NOMO-1 (cell line): ENCODE results near the gene KRTAP4-7.
A peak's percentile ranks its signal among the peaks of the same experiment; 100 is the strongest.
"Not testable (repeated sequence)": the region's sequence is repeated elsewhere in the genome, so short reads cannot be mapped to it uniquely, and the experiment has no call there.

Source experiments
- DNase-seq, 2 experiments: peaks; one replicate each; lab custom pipeline; 2025; ENCODE audit not compliant: unreplicated experiment in 2 of 2; lab: John Stamatoyannopoulos, UW

The KRTAP4-7 gene

DNA sequence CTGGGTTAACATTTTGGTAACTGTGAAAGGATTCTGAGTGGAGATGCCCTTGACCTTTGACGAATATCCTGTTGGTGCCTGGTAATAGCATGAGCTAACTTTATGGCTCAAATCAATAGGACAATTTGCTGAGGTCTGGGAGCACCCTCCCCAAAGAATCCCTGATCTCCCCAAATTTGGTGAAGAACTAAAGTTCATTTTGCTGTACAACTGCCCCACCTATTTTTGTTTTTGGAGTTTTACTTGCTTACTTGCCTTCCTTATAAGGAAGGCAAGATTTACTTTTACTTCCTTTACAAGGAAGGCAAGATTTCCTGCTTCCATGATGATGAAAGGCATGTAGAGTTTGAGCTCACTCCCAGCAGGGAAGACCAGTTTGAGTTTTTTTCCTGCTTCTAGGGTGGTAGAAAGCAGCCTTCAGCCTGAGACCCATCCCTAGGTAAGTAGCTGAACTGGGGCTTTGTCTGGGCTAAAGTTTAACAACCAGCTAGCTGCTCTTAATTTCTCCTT is 24.0 kb downstream of the KRTAP4-7 start:
- DNase-seq, result no peak

DNA sequence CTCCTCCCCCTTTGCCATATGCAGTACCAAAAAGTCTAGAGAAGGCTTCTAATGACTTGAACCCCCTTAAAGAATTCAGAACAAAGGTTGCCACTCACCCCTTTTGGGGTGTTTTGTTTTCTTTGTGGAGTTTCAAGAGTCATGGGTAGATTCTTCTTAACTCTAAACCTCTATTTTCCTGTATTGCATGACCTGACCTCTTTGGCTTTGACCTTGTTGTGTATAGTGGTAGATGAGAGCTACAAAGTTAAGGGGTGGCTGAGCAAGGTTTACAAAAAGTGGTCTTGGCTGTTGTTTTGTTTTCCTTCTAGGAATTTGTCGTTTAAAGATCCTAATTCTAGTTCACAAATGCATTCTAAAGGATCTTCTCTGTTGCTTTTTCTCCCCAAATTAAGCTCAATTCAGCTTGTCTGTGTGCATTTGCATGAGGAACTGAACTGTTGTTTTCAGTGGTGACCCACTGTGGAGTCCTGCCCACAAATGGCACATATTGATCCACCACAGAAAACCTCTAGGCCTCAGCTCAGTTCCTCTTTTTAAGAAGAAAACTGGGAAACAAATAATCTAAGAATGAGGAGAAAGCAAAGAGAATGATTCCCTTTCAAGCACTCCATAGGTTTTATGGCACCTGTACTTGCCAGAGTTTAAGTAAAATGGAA is 24.9 kb downstream of the KRTAP4-7 start:
- DNase-seq, result peak in 1 of 2 experiments; percentile 36

DNA sequence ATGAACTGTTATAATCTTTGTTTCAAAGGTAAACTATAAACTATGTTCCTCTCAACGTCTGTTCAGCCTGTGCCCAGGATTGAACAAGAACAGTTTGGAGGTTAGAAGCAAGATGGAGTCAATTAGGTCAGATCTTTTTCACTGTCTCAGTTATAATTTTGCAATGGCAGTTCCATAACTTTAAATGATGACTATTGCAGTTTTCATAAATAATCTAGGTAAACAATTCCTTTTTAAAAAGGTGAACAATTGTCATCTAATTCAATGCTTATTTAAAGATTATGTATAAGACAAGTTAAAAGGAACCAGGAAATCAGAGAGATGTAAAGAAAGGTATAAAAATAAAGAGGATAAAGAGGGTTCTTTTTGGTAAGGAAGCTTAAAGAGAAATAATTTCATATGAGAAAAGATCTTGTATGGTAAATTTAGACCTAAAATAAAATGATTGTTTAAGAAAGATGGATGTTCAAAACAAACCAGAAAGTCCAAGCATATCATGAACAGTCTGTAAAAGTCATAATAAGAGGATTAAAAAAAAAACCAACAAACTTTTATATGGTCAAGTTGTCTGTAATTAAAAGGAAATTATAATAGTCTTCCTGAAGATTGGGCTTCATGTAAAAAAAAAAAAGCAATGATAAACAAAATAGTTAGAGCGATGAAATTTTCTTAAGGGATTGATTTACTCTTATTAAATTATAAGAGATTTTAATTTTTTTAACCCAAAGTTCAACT is 27.4 kb downstream of the KRTAP4-7 start:
- no peak for DNase-seq

DNA sequence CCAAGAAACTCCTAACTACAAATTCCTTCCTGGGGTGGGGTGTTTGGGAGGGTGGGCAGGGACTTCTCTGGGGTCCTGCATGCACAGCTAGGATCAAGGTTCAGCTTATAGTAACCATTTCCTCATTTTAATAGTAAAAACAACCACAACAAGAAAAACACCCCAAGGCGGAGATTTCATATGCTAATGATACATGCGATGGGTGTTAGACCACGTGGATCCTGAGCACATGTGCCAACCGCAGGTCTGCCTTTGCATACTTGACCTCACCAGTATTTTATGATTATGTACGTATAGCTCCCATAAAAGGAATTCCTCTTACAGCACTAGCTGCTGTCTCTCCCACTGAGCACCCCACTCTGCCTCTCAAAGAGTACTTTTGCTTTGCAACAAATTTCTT is 32.3 kb downstream of the KRTAP4-7 start:
- DNase-seq, result peak; percentile 32 to 66

DNA sequence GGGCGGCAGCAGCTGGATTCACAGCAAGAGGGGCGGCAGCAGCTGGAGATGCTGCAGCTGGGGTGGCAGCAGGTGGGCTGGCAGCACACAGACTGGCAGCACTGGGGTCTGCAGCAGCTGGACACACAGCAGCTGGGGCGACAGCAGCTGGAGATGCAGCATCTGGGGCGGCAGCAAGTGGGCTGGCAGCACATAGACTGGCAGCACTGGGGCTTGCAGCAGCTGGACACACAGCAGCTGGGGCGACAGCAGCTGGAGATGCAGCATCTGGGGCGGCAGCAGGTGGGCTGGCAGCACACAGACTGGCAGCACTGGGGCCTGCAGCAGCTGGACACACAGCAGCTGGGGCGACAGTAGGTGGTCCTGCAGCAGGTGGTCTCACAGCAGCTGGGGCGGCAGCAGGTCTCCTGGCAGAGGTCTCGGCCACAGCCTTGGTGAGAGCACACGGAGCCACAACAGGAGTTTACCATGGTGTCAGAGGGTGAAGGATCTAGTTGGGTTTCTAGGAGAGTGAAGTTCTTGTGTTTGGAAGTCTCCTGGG is 34.0 kb downstream of the KRTAP4-7 start, which contains the start of gene KRTAP4-11:
Gene KRTAP4-11 (minus strand): TSS at position 528 of the 541 bp plus-strand sequence. CDS start 58 bp downstream, at position 470.
- not testable (repeated sequence) for DNase-seq

DNA sequence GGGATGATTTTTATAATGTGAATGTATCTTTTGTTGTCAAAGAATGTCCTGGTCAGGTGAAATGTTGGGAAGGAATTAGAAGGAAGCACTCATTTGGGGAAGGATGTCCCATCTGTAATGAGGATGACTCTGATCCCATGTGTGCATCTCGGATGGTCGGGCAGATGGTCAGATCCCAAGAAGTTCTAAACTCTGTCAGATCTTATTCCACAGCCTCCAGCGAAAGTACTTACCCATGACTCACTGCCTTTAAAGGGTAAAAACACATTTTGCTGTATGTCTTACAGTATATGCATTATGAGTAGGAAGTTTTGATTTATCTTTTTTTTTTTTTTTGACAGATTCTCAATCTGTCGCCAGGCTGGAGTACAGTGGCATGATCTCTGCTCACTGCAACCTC is 34.8 kb downstream of the KRTAP4-7 start:
- no peak for DNase-seq

DNA sequence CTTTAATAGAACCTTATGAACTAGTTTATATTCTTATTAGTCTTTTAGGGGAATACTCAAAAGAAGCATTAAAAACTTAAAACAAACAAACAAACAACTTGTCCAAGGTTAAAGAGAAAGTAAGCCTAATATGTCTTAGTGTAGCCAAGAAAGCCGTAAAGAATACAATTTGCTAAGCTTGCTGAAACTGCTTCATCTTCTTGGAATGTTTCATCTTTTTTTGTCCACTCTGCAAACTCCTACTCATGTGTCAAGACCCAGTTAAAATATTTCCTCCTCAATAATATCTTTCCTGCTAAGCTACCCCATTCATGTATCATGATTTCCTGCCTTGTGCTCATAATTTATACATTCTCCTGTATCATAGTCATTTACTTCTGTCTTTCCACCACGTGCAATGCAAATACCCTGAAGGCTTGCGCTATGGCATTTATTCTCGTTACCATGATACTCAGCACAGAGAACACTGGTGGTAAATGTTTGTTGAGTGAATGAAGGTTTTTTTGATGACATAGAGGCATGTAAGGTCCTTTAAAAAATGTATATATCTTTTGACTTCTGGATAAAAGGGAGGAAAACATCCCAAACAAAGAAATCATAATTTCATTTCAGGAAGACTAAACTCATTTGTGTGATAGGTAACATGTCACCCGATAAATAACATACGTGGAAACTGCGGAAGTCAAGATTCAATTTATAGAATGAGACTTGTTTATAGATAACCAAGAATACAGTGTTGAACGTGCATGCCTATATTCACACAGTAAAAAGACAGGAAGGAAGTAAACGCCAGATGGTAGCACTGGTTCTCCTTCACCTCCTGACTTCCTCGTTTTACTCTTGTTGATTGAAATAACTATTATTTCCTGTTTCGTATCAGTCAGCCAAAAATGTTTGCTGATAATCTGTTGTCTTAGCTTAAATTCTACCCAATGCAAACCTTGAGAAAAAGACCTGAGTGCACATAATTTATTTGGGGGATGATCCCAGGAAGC is 36.0 kb downstream of the KRTAP4-7 start:
- peak in 1 of 2 experiments; percentile 77 for DNase-seq

DNA sequence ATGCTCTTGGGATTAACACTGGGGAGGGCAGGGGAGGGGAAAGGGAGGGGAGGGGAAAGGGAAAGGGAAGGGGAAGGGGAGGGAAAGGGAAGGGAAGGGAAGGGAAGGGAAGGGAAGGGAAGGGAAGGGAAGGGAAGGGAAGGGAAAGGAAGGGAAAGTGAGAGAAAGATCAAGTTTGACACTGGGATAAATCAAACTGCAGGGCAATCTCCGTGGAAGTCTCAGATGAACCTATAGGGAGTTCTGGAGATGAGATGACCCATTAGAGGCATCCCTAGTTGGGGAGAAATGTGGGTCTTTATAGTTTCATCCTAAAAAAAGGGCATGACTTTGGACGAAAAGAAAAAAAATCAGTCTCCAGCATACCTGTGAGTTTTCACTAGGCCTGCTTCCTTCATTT is 37.8 kb downstream of the KRTAP4-7 start:
- no peak for DNase-seq

DNA sequence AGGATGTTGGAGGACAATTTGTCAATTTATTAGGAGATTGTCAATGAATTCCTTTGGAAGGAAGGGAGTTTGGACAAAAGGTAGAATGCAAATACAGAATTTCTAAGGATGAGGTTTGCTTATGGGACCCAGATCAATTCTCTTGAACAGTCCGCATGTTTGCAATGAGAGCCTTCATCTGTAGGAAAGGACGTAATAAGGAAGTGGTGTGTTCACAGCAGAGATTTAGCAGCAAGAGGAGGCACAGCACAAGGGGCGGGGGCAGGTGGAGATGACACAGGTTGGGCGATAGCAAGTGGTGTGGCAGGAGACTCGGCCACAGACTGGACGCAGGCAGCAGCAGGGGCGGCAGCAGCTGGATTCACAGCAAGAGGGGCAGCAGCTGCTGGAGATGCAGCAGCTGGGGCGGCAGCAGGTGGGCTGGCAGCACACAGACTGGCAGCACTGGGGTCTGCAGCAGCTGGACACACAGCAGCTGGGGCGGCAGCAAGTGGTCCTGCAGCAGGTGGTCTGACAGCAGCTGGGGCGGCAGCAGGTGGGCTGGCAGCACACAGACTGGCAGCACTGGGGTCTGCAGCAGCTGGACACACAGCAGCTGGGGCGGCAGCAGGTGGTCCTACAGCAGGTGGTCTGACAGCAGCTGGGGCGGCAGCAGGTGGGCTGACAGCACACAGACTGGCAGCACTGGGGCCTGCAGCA is 39.5 kb downstream of the KRTAP4-7 start:
- DNase-seq, result not testable (repeated sequence)

DNA sequence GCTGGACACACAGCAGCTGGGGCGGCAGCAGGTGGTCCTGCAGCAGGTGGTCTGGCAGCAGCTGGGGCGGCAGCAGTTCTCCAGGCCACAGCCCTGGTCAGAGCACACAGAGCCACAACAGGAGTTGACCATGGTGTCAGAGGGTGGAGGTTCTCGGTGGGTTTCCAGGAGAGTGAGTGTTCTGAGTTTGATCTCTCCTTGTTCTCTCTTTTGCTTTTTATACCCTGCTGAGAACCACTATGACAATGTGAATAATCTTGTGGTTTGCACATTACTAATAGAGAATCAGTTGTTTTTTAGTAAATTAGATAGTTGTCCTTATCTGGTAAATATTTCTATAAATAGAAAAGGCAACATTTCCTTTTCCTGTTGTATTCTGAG is 40.0 kb downstream of the KRTAP4-7 start, which contains the start of gene KRTAP4-12:
Gene KRTAP4-12 (minus strand): TSS at position 192 of the 381 bp plus-strand sequence. CDS start 60 bp downstream, at position 132.
- not testable (repeated sequence) for DNase-seq

DNA sequence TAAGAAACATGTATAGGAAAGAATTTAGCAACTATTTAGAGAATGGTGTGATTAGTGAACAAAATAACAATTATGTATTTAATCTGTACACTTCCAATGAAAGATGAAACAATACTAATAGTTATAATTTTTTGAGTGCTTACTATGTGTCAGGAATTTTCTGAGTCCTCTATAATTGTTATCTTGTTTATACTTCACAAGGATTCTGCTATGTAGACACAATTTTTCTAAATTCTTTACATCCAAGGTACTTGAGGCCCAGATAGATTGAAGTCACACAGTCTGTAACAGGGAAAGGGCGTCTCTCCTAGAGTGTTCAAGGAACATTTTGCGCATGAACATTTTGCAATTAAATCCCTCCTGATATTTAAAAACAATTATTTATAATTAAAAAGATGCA is 41.1 kb downstream of the KRTAP4-7 start:
- DNase-seq, result no peak

DNA sequence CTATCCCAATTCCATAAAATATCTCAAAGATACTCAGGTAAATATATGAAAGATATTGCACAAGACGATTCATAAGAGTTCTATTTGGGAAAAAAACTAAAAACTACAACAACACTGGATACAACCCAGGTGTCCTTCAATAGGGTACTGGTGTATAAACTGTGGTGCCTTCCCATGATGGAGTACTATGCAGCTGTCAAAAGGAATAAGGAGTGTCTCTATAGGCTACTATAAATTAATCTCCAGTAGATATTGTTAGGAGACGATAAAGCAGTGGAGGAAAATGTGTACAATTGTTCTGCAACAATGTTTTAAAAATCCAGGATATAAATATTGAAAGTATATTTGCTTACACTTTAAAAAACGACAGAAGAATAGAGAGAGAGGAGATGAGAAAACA is 42.5 kb downstream of the KRTAP4-7 start:
- DNase-seq, result no peak

DNA sequence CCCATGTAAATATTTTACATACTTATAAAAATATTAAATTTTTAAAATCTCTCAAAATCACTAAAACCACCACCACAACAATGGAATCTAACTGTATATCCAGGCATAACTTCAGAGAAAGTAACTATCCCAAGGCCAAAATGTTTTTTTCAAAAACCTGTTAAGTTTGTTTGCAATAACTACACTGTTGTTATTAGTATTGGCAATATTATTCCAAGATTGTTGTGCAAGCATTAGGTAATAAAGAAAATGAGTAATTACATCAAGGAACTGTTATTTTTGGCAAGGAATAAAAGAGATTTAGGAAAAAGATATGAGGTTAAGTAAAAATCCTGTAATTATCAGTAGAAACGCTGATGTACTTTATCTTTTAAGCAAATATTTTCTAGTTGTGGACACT is 43.4 kb downstream of the KRTAP4-7 start:
- DNase-seq, result no peak

DNA sequence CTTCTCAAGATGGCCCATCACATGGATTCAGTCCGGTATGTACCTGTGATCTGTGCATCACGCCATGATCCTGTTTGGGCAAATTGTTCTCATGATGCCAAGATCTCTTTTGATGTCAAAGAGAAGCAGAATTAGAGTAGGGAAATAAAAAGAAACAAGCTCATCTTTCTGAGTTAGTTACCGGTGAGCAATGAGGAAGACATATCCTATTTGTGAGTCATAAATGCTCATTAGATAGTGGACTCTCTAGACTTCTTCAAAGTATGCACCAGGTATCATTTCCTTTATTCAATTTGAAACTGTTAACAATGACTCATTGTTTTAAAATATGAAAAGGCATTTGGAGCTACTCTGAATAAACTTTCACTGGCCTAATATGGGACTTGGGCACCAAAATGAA is 48.0 kb downstream of the KRTAP4-7 start:
- DNase-seq, result peak in 1 of 2 experiments; percentile 51

DNA sequence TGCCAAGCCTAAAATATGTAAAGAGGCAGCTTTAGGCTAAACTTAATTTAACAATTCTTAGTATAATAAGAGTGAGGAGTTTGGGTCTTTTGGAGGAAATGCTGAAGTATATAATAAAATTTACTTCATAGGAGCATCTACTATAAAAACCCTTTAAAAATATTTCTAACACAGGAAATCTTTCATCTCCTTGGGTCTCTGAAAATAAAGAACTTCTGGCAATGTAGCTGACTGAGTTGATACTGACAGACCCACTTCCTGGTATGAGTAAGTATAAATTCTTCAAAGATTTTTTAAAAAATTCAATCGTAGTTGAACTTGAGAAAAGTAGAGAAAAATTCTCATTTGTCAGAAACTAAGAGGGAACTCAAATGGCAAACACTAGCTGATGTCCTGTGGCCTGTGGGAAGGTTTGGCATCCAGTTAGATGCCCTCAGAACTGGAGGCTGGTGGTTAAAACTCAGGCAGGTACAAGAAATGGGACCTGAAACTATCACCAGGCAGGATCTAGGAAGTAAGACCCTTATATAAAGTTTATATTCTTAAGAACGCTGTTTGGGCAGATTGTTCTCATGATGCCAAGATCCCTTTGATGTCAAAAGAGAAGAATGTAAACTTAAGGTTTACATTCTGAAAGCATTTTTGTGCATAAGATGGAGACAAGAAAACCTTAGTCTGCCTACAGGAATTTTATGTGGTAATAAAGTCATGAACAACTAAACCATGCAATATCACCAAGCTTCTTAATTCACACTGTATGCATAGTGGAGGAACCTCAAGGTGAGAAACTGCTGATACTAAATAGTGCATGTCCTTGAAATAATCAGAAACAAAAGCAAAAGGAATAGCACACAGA is 50.2 kb downstream of the KRTAP4-7 start:
- no peak for DNase-seq
